ENCODE measurements around the gene TSKS.
"Not testable (repeated sequence)": the region's sequence is repeated elsewhere in the genome, so short reads cannot be mapped to it uniquely, and the experiment has no call there.

TSKS gene

DNA sequence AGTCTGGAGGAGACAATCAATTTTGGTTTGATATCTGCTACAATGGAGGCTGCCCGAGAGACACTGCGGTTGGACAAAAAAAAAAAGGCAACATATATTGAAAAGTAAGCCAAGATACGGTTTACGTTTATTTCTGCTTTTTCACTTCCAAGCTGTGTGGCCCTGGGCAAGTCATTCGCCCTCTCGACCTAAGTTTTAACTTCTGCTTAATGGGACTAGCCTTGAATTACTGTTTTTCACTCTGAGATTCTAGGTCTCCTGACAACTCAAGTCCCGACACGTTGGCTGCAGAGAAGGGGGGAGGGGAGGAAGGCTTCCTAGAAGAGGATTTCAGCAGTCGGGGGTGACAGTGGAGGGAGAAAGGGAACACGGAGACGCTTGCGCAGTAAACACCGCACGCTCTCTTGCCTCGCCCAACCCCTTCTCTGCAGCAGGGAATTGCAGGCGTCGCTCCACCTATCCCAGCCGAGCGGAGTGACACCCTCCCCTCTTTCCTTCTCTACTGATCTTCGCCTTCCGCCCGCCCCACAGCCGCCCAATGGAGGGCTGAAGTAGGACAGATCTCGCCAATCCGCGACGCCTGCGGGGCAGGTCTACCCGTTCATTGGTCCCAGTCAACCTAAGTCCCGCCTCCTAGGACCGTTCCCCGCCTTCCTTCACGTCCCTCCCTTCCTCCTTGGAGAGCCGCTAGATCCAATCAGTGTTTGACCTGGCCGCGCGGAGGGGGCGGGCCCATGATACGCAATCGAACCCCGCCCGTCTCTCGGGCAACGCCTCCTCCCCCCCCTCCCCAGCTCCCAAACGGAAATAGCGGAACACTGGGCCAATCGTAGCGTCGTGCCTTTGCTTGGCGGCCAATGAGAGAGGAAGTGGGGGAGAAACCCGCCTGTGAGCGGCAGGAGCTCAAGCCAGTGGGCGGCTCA lies 3.2 kb upstream of the TSKS start:
- peak; percentile 100 for DNase-seq

DNA sequence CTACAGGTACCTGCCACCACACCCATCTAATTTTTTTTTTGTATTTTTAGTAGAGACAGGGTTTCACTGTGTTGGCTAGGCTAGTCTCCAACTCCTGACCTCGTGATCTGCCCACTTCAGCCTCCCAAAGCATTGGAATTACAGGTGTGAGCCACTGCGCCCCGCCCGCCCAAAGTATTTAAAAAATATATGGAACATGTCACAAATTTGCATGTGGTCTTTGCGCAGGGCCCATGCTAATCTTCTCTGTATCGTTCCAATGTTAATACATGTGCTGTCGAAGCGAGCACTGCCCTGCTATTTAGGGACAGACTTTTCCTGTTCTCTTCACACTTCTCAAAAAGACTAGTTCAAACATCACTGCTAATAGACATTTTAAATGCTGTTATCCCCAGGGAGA lies 1.2 kb upstream of the TSKS start:
- no peak for DNase-seq

DNA sequence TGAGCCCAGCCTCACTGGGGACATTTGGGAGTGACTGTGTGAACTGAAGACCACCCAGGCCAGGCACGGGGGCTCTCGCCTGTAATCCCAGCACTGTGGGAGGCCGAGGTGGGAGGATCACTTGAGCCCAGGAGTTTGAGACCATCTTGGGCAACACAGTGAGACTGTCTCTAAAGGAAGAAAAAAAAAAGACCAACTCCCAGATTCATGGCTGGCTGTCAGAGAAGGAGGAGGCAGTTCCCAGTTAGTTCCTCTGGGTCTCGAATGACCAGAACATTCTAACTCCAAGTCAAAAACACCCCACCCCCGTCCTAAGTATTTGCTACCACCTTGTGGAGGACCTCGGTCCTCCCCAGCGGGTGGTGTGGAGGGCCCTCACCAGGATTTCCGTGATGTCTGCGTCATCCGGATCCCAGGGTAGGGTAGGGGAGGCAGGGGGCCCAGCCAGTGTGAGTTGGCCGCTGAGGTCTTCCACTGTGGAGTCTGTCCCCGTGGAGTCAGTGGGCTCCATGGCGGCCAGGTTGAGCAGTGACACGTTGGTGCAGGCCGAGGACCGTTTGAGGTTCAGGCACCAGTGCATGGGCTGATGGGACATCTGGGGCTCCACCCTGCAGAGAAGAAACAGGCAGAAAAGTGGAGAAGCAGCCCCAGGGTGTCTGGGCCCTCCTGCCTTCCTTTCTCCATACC lies 1.3 kb downstream of the TSKS start:
- no peak for DNase-seq

DNA sequence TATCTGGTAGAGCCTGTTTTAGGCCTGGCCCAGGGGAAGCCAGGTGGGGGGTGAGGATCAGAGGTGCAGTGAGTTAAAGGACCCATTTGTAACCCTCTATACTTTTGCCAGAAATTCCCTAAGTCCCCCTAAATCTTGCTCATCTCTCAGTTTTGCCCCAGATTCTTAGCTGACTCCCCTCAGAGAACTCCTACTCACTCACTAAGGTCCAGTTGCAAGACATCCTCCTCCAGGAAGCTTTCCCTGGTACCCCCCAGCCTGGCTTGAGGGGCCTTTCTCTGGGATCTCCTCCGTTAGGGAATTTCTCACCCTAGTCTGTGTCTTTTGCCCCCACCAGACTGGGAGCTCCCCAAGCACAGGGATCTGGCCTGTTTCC lies 1.9 kb downstream of the TSKS start:
- no peak for DNase-seq

DNA sequence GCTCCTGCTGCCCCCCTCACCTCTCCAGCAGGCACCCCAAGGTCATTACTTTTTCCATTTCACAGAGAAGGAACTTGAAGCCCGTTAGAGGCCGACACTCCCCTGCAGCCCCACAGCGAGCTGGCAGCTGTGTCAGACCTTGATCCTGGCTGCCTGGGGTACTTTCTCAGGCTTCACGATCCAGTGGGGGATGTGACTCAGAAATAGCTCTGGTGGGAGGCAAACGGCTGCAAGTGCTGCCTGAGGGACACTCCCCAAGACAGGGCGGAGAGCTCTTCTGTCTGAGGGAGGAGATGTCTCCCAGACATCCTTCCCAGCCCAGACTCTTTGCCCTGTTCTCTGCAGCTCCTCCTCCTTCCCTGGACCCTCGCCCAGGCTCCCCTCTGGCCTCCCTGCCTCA lies 4.8 kb downstream of the TSKS start:
- no peak for DNase-seq

DNA sequence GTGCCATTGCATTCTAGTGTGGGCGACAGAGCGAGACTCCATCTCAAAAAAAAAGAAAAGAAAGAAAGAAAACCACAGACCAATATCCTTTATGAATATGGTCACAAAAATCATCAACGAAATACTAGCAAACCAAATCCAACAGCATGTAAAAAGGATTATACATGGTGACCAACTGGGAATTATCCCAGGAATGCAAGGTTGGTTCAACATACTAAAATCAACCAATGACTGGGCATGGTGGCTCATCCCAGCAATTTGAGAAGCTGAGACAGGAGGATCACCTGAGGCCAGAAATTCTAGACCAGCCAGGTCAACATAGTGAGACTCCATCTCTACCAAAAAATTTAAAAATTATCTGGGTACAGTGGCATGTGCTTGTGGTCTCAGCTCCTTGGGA lies 7.2 kb downstream of the TSKS start:
- DNase-seq: no peak

DNA sequence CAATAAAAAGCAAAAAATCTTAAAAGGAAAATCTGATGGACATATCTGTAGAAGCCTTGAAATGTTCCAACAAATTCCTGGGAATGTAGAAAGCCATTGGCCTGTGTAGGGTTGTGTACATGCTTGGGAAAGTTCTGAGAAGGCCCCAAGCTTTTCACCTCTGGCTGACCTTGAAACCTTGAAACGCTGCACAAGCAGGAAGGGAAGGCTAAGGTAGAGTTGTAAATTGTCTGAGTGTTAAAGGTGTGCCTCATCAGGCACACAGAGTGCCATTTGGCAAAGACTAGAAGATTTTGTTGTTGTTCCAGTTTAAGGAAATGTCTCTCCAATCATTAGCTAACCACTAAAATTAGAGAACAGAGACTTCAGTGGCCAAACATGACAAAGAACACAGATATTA lies 10.4 kb downstream of the TSKS start:
- no peak for DNase-seq

DNA sequence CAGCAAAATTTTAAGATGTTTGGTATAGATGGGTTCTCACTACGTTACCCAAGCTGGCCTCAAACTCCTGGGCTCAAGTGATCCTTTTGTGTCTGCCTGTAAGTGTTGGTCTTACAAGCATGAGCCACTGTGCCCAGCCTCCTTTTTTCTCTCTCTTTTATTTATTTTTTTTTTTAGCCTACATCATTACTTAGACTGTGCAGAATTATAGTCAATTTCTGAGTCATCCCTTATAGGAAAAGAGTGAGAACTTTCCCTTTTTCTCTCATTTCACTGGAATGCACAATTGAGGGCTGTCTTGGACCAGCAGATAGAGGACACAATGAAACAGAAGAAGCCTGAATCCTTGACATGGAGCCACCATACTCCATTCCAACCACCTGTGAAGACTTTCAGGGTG lies 13.3 kb downstream of the TSKS start:
- no peak for DNase-seq

DNA sequence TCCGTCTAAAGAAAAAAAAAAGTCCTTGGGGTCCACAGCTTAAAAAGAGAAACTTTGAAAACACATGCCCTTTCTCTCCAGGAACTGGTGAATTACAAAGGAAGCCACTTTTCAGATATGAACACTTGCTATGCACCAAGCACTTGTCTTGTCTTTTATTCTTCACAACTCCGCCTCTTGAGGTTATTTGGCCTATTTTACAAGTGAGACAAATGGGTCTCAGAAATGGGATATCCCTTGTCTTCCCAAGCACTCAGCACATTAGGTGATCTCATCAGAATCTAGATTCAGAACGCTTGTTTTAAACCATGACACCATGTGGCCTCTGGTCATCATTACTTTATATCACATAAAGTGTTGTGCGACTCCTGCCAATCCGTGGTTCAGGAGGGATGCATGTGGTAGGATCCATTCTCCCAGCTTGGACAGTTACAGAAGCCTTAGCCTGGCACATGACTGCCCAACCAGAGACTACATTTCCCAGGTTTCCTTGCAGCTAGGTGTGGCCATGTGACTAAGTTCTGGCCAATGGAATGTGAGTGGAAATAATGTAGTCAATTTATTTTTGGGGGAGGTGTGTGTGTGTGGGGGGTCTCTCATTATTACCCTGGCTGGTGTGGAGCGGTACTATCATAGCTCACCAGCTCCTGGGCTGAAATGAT lies 13.9 kb downstream of the TSKS start:
- no peak for DNase-seq

DNA sequence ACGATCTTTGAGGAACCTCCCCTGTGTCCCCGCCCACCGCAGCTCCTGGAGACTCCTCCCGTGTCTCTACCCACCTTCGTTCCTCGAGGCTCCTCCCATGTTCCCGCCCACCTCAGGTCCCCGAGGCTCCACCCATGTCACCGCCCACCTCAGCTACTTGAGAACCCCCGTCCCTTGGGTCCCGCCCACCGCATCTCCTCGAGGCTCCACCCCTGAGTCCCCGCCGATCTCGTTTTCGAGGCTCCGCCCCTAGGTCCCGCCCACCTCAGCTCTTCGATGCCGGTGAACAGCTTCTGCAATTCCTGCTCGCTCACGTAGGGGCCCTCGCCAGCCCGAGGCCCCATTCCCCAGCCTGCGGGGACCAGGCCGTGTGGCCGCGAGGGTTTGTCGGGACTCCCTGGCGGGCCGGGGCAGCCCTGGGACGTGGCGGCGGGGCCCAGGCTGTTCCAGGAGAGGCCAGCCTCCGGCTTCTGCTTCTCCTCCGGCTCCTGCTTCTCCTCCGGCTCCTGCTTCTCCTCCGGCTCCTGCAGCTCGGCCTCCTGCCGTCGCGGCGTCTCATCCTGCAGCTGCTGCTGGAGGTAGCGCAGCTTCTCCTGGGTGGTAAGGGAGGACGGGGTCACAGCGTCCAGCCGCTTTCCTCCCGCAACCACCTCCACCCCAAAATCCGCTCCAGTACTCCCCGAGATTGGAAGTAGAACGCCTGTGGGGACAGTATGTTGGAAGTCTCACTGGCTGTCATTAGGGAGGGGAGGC lies 16.7 kb downstream of the TSKS start:
- no peak for DNase-seq

DNA sequence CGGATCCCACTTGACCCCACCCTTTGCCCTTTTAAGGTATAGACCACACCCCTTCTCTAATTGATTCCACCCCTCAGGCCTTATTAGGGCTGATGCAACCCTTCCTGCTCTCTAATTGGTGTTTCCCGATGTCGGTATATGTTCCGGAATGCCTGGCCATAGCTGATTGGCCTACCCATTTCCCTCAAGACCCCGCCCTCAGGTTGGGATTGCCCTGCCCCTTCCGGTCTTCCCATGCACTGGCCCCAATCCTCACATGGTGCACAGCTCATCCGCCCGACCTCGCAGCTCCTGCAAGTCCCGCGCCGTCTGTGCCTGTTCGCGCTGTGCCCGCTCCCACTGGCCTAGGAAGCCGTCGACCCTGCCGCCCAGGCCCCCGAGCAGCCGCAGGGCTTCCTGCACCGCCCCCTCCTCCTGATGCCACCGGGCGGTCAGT lies 18.1 kb downstream of the TSKS start:
- no peak for DNase-seq

DNA sequence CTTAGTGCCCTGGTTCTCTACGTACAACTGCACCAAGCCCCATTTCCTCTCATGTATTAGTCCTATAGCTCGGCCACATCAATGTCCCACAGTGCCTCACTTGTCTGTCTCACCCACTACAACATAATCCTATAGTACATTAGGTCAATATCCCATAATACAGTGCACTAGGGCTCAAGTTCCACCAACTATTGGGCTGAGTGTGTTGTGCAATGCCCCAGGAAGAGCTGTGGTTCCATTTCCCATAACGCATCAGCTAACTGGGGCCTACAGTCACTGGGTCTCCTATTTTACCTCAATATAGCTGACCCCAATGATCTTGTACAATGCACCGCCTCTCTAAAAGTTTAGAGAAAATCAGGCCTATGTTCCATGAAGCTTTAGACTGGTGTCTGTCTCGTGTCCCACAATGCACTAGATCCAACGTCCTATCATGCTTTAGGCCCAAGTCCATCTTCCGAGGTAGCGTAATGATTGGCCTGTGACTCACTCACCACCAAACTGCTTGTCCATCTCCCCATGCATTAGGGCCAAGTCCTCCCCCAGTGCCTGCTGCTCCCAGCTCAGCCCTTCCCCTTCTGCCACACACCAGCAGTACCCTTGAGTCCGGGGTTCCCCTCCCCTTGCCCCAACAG lies 21.8 kb downstream of the TSKS start:
- DNase-seq: no peak

DNA sequence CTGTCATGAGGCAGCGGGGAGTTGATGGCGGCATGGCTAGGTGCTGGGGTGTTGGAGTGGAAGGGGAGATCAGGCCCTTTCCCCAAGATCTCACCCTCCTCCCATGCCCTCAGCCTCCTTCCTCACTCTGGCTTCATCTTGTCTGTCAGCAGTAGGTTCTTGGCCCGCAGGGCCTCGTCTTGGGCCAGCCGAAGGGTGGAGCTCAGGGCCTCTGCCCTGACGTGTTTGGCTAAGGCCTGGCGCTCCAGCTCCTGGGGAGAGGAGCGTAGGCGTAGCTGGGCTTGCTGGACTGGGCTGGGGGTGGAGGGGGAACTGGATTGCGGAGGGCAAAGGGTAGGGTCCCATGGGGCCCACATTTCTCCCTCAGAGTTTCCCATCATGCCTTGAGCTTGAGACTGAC lies 23.2 kb downstream of the TSKS start:
- no peak for DNase-seq

DNA sequence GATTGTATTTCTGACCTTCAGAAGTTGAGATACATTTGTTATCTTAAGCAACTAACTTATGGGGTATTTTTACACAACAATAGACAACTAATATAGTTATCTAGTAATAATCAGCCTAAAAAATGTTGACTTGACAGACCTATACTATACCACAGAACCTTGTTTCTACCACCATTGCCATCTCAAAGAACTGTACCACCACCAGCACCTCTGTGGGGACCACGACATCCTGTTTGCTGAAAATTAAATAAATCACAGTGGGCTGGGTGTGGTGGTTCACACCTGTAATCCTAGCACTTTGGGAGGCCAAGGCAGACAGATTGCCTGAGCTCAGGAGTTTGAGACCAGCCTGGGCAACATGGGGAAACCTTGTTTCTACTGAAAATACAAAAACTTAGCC lies 24.0 kb downstream of the TSKS start:
- DNase-seq: no peak

DNA sequence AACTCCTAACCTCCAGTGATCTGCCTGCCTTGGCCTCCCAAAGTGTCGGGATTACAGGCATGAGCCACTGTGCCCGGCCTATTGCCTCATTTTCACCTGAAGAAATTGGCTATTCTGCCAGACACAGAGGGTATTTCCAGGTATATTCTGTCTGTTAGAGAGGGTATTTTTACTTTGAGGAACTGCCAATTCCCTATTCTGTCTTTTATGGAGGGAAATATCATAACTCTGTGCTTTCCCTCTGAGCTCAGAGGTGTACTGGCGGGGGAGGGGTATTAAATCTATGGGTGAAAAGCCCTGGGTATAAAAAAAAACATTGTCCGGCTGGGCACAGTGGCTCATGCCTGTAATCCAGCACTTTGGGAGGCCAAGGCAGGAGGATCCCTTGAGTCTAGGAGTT lies 24.8 kb downstream of the TSKS start:
- DNase-seq: no peak

DNA sequence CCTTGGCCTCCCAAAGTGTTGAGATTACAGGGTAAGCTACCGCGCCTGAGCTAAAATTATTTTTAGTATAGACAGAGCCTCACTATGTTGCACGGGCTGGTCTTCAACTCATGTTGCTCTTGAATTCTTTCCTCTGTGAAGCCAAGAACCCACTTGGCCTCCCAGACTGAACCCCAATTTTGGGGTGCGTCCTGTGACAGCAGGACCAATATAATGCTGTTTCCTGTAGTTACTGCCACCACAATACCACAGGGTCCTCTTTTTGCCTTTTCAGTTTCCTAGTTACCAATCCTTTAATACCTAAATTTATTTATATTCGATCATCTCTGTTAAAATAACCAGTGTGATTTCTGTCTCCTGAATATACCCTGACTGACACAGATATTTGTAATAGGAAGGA lies 32.9 kb downstream of the TSKS start:
- DNase-seq: no peak

DNA sequence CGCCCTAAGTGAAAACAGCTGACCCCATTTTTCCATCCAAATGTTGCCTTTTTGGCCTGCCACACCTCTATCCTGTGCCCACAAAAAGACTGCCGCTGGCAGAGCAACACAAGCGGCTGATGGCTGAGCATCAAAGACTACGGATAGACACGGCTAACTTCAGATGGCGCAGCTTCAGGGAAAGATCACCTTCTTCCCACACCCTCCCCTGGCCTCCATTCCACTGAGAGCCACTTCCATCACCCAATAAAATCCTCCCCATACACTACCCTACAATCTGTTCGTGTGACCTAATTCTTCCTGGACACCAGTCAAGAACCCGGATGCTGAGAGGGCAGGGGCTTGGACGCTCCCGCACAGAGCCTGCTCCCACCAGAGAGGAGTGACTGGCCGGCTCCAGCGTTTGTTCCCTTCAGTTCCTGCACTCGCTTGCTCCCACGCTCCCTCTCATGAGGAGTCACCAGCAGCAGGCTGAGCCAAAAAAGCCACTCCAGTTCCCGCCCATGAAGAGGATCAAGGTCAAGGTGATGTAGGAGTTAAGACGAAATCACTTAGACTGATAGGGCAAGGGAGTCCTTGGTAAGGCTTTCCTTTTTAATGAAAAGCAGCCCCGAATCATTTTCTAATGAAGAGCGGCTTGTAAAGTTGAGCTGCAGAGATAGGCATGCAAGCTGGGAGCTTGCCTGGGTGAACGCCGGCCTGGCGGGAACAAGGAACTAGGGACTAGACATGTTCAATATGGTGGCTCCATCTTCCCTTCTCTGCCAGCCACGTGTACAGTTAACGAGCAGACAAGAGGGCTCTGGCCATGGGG lies 35.7 kb downstream of the TSKS start:
- no peak for DNase-seq

DNA sequence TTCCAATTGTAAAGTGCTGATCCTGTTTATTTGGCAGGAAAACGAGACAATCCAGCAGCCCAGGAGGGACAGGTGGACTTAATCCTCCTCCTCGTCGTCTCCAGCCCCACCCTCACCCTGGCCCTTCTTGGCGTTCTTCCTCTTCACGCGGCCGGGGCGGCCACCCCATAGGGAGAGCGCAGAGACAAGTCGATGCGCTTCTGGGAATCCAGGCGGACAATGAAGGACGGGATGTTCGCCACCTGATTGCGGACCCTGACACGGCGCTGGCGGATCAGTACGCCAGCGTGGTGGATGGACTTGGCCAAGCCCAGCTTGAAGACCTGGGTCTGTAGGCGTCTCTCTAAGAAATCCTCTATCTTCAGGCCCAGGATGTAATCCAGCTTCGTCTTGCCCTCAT lies 43.7 kb downstream of the TSKS start:
- DNase-seq: not testable (repeated sequence)

DNA sequence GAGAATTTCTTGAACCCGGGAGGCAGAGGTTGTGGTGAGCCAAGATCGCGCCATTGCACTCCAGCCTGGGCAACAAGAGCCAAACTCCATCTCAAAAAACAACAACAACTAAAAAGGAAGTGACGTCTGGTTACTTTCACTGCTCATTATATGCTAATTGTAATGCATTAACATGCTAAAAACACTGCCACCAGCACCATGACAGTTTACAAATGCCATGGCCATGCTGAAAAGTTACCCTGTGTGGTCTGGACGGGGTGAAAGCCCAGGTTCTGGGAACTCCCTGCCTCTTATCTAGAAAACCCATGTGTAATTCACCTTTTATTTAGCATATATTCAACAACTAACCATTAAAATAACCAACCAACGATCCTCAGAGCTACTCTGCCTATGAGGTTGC lies 44.1 kb downstream of the TSKS start:
- DNase-seq: no peak

DNA sequence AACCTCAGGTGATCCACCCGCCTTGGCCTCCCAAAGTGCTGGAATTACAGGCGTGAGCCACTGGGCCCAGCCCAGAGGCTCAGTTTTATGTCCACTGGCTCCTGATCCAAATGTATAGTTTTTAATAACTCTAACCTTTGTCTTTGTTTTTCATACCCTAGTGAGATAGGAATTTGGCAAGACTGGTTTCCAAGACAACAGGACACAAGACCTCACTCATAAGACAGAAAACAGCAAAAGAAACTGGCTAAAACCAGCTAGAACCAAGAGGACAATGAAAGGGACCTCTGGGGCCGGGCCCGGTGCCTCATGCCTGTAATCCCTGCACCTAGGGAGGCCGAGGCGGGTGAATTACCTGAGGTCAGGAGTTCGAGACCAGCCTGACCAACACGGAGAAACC lies 44.6 kb downstream of the TSKS start:
- DNase-seq: no peak

DNA sequence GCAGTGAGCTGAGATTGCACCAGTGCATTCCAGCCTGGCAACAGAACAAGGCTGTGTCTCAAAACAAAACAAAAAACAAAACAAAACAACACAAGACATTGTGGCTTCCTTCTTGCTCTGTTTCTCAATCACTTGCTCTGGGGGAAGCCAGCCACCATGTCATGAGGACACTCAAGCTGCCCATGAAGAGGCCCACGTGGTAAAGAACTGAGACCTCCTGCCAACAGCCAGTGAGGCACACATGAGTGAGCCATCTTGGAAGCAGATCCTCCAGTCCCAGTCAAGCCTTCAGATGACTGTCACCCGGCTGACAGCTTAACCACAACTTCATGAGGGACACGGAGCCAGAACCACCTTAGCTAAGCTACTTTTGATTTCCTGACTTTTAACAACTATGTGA lies 47.0 kb downstream of the TSKS start:
- DNase-seq: peak; percentile 15
